Parathyroid adenoma (tissue), 2 donors: ENCODE results near the gene MCAT.

Experiments
- H2AFZ ChIP-seq: fragments of 300-600 bp; sonication (generic); one replicate; pipeline ENCODE4 v1.7.0; 2017; ENCODE audit warnings: antibody characterized with exemption, mild to moderate bottlenecking
- H3K27ac ChIP-seq: fragments of 300-600 bp; sonication (generic); one replicate; pipeline ENCODE4 v1.7.0; 2017
- H3K27me3 ChIP-seq: fragments of 300-600 bp; sonication (generic); one replicate; pipeline ENCODE4 v1.7.0; 2017; ENCODE audit warnings: low read length; ENCODE audit not compliant: control insufficient read depth, insufficient read depth
- H3K36me3 ChIP-seq: fragments of 300-600 bp; sonication (generic); one replicate; pipeline ENCODE4 v1.7.0; 2017; ENCODE audit warnings: low read length; ENCODE audit not compliant: control insufficient read depth, insufficient read depth
- H3K4me1 ChIP-seq: fragments of 300-600 bp; sonication (generic); one replicate; pipeline ENCODE4 v1.7.0; 2017; ENCODE audit warnings: control low read depth
- H3K4me2 ChIP-seq: fragments of 300-600 bp; sonication (generic); one replicate; pipeline ENCODE4 v1.7.0; 2017; ENCODE audit warnings: low read length
- H3K4me3 ChIP-seq: fragments of 300-600 bp; sonication (generic); one replicate; pipeline ENCODE4 v1.7.0; 2017; ENCODE audit warnings: low read depth, low read length
- H3K79me2 ChIP-seq: fragments of 300-600 bp; sonication (generic); one replicate; pipeline ENCODE4 v1.7.0; 2017; ENCODE audit warnings: control low read depth
- H3K9ac ChIP-seq: fragments of 300-600 bp; sonication (generic); one replicate; pipeline ENCODE4 v1.7.0; 2017; ENCODE audit warnings: mild to moderate bottlenecking
- H3K9me3 ChIP-seq: fragments of 300-600 bp; sonication (generic); one replicate; pipeline ENCODE4 v1.7.0; 2017; ENCODE audit warnings: low read length; ENCODE audit not compliant: control insufficient read depth
- TF ChIP-seq, protein P1 (sequence below): fragments of 300-600 bp; sonication (generic); IDR thresholded peaks from one replicate; pipeline ENCODE4 v1.7.0; 2017; ENCODE audit warnings: antibody characterized with exemption, mild to moderate bottlenecking
- donor health status: primary hyperparathyroidism.

MCAT gene

DNA sequence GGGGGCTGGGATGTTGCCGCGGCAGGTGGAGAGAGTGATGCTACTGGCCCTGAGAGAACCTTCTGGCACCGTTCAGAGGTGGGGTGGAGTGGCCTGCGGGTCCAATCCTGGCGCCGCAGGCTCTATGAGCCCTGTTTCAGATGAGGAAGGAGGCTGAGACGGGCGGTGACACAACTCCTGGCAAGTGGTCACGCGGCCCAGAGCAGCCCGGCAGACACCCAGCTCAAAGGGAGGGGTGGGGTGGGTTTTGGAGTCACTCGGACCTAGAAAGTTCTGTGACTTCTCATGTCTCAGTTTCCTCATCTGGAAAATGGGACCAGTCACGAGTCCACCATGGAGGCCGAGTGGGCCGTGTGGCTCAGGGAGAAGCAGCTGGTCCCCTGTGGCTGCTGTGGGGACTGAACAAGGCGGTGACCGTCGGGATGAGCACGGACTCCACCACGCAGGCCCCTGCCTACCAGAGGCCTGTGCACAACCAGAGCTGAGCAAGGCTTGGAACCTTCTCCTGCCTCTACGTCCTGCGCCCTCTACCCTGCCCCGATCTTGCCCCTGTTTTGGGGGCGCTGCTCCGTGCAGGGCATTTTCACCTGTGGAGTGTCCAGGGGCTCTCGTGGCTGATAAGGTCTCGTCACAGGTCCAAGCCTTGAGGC lies 11.8 kb upstream of the MCAT start:
- H3K27me3 ChIP-seq = no peaks in the 10 kb centered on the region
- no peak overlapping the region for H2AFZ ChIP-seq
- TF ChIP-seq, protein P1, sequence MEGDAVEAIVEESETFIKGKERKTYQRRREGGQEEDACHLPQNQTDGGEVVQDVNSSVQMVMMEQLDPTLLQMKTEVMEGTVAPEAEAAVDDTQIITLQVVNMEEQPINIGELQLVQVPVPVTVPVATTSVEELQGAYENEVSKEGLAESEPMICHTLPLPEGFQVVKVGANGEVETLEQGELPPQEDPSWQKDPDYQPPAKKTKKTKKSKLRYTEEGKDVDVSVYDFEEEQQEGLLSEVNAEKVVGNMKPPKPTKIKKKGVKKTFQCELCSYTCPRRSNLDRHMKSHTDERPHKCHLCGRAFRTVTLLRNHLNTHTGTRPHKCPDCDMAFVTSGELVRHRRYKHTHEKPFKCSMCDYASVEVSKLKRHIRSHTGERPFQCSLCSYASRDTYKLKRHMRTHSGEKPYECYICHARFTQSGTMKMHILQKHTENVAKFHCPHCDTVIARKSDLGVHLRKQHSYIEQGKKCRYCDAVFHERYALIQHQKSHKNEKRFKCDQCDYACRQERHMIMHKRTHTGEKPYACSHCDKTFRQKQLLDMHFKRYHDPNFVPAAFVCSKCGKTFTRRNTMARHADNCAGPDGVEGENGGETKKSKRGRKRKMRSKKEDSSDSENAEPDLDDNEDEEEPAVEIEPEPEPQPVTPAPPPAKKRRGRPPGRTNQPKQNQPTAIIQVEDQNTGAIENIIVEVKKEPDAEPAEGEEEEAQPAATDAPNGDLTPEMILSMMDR = no peak
- no peaks in the 10 kb centered on the region for H3K9me3 ChIP-seq
- H3K4me3 ChIP-seq = no peak overlapping the region
- peaks cover 3% of the 10 kb centered on the region for H3K4me1 ChIP-seq
- H3K27ac ChIP-seq = no peak overlapping the region
- H3K9ac ChIP-seq = no peak overlapping the region
- H3K4me2 ChIP-seq = no peak overlapping the region
- H3K79me2 ChIP-seq = no peaks in the 10 kb centered on the region
- no peaks in the 10 kb centered on the region for H3K36me3 ChIP-seq

DNA sequence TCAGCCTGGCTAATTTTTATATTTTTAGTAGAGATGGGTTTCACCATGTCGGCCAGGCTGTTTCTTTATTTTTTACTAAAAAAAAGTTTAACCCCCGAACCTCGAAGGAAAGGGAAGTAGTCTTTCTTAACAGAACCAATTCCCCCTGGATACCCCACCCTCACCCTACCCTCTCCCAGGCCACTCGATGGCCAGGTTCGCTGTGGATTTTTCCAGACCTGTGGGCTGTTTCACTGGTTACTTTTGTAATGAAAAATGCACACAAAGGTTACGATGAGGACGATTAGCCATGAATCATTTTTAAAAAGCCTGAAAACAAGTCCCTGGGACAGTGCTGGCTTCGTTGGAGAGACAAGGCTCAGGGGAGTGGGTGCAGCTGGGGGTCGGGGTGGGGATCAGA lies 10.7 kb upstream of the MCAT start:
- no peak overlapping the region for H3K4me2 ChIP-seq
- no peak overlapping the region for H3K9ac ChIP-seq
- H3K36me3 ChIP-seq = no peaks in the 10 kb centered on the region
- no peak overlapping the region for H3K27ac ChIP-seq
- no peaks in the 10 kb centered on the region for H3K79me2 ChIP-seq
- H3K27me3 ChIP-seq = no peaks in the 10 kb centered on the region
- H3K4me3 ChIP-seq = no peak overlapping the region
- TF ChIP-seq, protein P1 = no peak
- H3K4me1 ChIP-seq = peaks cover 3% of the 10 kb centered on the region
- H2AFZ ChIP-seq = no peak overlapping the region
- H3K9me3 ChIP-seq = no peaks in the 10 kb centered on the region

DNA sequence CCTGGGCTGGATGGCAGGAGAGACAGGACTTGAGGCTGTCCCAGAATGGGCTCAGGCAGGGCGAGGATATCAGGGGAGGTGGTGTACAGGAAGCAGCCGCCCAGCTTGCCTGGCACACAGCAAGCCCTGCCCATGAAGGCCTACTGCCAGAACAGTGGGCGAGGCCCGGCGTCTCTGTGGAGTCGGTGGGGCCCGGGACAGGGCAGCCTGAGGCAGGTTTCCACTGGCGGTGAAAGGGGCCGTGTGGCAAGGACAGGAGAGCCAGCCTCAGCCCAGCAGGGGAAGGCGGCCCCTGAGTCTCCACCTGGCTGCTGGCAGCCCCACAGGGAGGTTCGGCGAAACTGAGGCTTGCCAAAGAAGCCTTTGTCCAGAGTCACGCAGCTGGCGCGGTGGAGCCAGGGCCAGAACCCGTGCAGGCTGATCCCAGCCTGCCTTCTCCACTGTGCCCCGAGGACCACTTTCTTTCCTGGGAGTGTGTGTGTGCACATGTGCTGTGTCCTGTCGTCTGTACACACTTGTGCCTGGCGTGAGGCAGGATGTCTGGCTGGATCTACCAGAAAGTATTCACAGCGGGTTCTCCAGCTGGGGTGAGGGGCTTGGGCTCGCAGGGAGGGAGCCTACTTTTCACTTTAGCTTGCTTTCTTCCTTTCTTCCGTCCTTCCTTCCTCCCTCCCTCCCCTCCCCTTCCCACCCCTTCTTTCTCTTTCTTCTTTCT lies 9.3 kb upstream of the MCAT start:
- Histone ChIP-seq H3K27ac (peak overlapping the region; percentile 67), H2AFZ (peak overlapping the region; percentile 82), H3K4me1 (peaks cover 3% of the 10 kb centered on the region), H3K79me2 (no peaks in the 10 kb centered on the region), H3K9ac (no peak overlapping the region), H3K4me3 (peak overlapping the region; percentile 78), H3K36me3 (no peaks in the 10 kb centered on the region), H3K9me3 (no peaks in the 10 kb centered on the region), H3K27me3 (no peaks in the 10 kb centered on the region), H3K4me2 (peak overlapping the region; percentile 89)
- TF ChIP-seq, protein P1 = no peak

DNA sequence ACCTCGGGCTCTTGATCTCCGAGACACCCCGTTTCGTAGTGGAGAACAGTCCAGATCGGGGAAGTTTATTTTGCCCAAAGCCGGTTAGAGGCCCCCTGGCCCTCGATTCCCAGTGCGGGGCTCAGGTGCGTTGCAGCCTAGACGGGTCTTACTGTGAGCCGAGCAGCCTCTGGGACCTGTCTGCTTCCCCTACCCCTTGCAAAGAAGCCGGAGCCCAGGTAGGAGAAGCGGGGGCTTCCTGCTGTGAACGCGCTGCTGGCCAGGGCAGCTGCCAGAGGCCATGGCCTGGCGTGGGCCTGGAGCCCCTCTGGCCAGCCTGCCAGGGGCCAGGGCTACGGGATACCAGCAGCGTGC lies 8.8 kb upstream of the MCAT start:
- Histone ChIP-seq H3K79me2 (no peaks in the 10 kb centered on the region), H3K4me3 (peak overlapping the region; percentile 78), H3K4me1 (peaks cover 3% of the 10 kb centered on the region), H3K9me3 (no peaks in the 10 kb centered on the region), H3K27ac (peak overlapping the region; percentile 67), H2AFZ (peak overlapping the region; percentile 82), H3K27me3 (no peaks in the 10 kb centered on the region), H3K36me3 (no peaks in the 10 kb centered on the region), H3K4me2 (peak overlapping the region; percentile 89), H3K9ac (no peak overlapping the region)
- TF ChIP-seq, protein P1 = no peak
